Mesodermal cell (in vitro differentiated cells): ENCODE data around the gene FABP6. TPM values are rescaled to one million over a fixed set of nuclear protein-coding genes. Genes with fewer than 3 reads are reported as not detected.
"Not testable (repeated sequence)": the region's sequence is repeated elsewhere in the genome, so short reads cannot be mapped to it uniquely, and the experiment has no call there.

ENCODE experiments used
- H3K27ac ChIP-seq: 2 replicates; pipeline ENCODE4 v1.7.0; 2013; ENCODE audit warnings: mild to moderate bottlenecking, low read depth, low read length, moderate library complexity; ENCODE audit not compliant: severe bottlenecking
- H3K36me3 ChIP-seq: 2 replicates; pipeline ENCODE4 v1.7.1; 2013; ENCODE audit warnings: mild to moderate bottlenecking, low read length, moderate library complexity; ENCODE audit not compliant: control insufficient read depth, insufficient read depth
- H3K4me1 ChIP-seq: one replicate; pipeline ENCODE4 v1.7.1; 2013; ENCODE audit warnings: mild to moderate bottlenecking, low read length; ENCODE audit not compliant: insufficient read depth, control insufficient read depth, poor library complexity, severe bottlenecking
- H3K4me3 ChIP-seq: 2 replicates; pipeline ENCODE4 v1.7.0; 2013; ENCODE audit warnings: low read length, control low read depth, mild to moderate bottlenecking; ENCODE audit not compliant: insufficient read depth, poor library complexity, severe bottlenecking; ENCODE audit errors: extremely low read depth
- H3K9me3 ChIP-seq: 2 replicates; pipeline ENCODE4 v1.7.1; 2013; ENCODE audit warnings: mild to moderate bottlenecking, low read length, moderate library complexity; ENCODE audit not compliant: control insufficient read depth
- WGBS, 2 experiments: methylation state at CpG; one replicate each; pipeline ENCODE4 v1.1.5; 2013; ENCODE audit warnings: missing lambda C conversion rate in 2 of 2; ENCODE audit not compliant: insufficient coverage in 2 of 2; 5-methylcytosine and 5-hydroxymethylcytosine counted together
- polyA plus RNA-seq, 2 experiments: library from polyadenylated mRNA; stranded (reverse); fragments of 50-300 nt; gene quantifications; one replicate each; pipeline ENCODE4 v1.2.3, GENCODE V29; 2013

FABP6 gene
- polyA plus RNA-seq (2013, experiment 1 of 2), result 0.70 TPM
- polyA plus RNA-seq (2013, experiment 2 of 2), result not detected

GRCh38 chr5:160229190-160229742 is at the start of gene FABP6:
TSS of gene FABP6 (plus strand) at chr5:160229506. CDS start at chr5:160229558, 52 bp downstream.
- H3K4me1 ChIP-seq, result no peaks in the 10 kb centered on the region
- H3K4me3 ChIP-seq, result no peak within 1 kb of the TSS
- WGBS, 2 experiments, result 90 to 93% methylated on average over 2 to 3 of the region's 7 CpGs
- H3K9me3 ChIP-seq, result no peaks in the 10 kb centered on the region
- no peaks in the 10 kb centered on the region for H3K36me3 ChIP-seq
- H3K27ac ChIP-seq, result no peak within 1 kb of the TSS

GRCh38 chr5:160180931-160181330 is 48.4 kb upstream of the FABP6 start:
- H3K36me3 ChIP-seq, result no peaks in the 10 kb centered on the region
- H3K4me3 ChIP-seq, result no peak overlapping the region
- peaks cover 6% of the 10 kb centered on the region for H3K9me3 ChIP-seq
- peaks cover 2% of the 10 kb centered on the region for H3K4me1 ChIP-seq
- WGBS, 2 experiments, result 100% methylated on average over 1 to 2 of the region's 3 CpGs
- no peak overlapping the region for H3K27ac ChIP-seq

- H3K36me3 ChIP-seq, result no peaks in the 10 kb centered on the region
- no peak overlapping the region for H3K27ac ChIP-seq
- H3K4me3 ChIP-seq, result no peak overlapping the region
- H3K9me3 ChIP-seq, result peaks cover 16% of the 10 kb centered on the region
- 79 to 83% methylated on average over 8 to 9 of the region's 9 CpGs for WGBS, 2 experiments
- peaks cover 2% of the 10 kb centered on the region for H3K4me1 ChIP-seq
Observed at GRCh38 chr5:160181965-160182622, 47.2 kb upstream of the FABP6 start.

GRCh38 chr5:160183075-160183474 is 46.2 kb upstream of the FABP6 start:
- no peaks in the 10 kb centered on the region for H3K36me3 ChIP-seq
- peaks cover 16% of the 10 kb centered on the region for H3K9me3 ChIP-seq
- peaks cover 2% of the 10 kb centered on the region for H3K4me1 ChIP-seq
- H3K4me3 ChIP-seq, result no peak overlapping the region
- WGBS, 2 experiments, result 94% methylated on average over 2 of the region's 2 CpGs
- H3K27ac ChIP-seq, result no peak overlapping the region

GRCh38 chr5:160185626-160186360 is 43.5 kb upstream of the FABP6 start:
- Histone ChIP-seq H3K4me1 (peaks cover 9% of the 10 kb centered on the region), H3K27ac (no peak overlapping the region), H3K9me3 (peaks cover 16% of the 10 kb centered on the region), H3K36me3 (no peaks in the 10 kb centered on the region), H3K4me3 (no peak overlapping the region)
- WGBS, 2 experiments, result 71 to 92% methylated on average over 2 to 3 of the region's 3 CpGs

- no peak overlapping the region for H3K4me3 ChIP-seq
- no peak overlapping the region for H3K27ac ChIP-seq
- no peaks in the 10 kb centered on the region for H3K36me3 ChIP-seq
- peaks cover 16% of the 10 kb centered on the region for H3K9me3 ChIP-seq
- WGBS, 2 experiments, result 87 to 93% methylated on average over 5 of the region's 5 CpGs
- peaks cover 9% of the 10 kb centered on the region for H3K4me1 ChIP-seq
Observed at GRCh38 chr5:160186480-160186879, 42.8 kb upstream of the FABP6 start.

GRCh38 chr5:160187091-160187490 is 42.2 kb upstream of the FABP6 start:
- 87 to 92% methylated on average over 4 to 5 of the region's 5 CpGs for WGBS, 2 experiments
- Histone ChIP-seq H3K27ac (no peak overlapping the region), H3K36me3 (no peaks in the 10 kb centered on the region), H3K4me3 (no peak overlapping the region), H3K9me3 (peaks cover 16% of the 10 kb centered on the region), H3K4me1 (peaks cover 7% of the 10 kb centered on the region)

GRCh38 chr5:160188141-160189015 is 40.9 kb upstream of the FABP6 start:
- Histone ChIP-seq H3K4me1 (peaks cover 10% of the 10 kb centered on the region), H3K4me3 (no peak overlapping the region), H3K27ac (peak overlapping the region; percentile 57), H3K36me3 (no peaks in the 10 kb centered on the region), H3K9me3 (peaks cover 16% of the 10 kb centered on the region)
- WGBS, 2 experiments, result 38 to 49% methylated on average over 25 to 31 of the region's 40 CpGs

GRCh38 chr5:160192424-160192823 is 36.9 kb upstream of the FABP6 start:
- peaks cover 20% of the 10 kb centered on the region for H3K4me1 ChIP-seq
- H3K4me3 ChIP-seq, result no peak overlapping the region
- WGBS, 2 experiments, result 96% methylated on average over 6 to 7 of the region's 7 CpGs
- no peak overlapping the region for H3K27ac ChIP-seq
- H3K9me3 ChIP-seq, result no peaks in the 10 kb centered on the region
- no peaks in the 10 kb centered on the region for H3K36me3 ChIP-seq

GRCh38 chr5:160193076-160193475 is 36.2 kb upstream of the FABP6 start:
- H3K36me3 ChIP-seq, H3K27ac ChIP-seq, H3K4me3 ChIP-seq, H3K9me3 ChIP-seq: not testable (repeated sequence)
- H3K4me1 ChIP-seq, result peaks cover 25% of the 10 kb centered on the region
- WGBS, 2 experiments, result 85 to 94% methylated on average over 13 to 15 of the region's 18 CpGs
